K562 (cell line): ENCODE measurements around the gene PLPP6. TPM values are rescaled to one million over a fixed set of nuclear protein-coding genes. Genes with fewer than 3 reads are reported as not detected.
A peak's percentile ranks its signal among the peaks of the same experiment; 100 is the strongest.

Source experiments
- CBX8 ChIP-seq: fragments of 200-600 bp; sonication (generic); IDR thresholded peaks from 2 replicates; pipeline ENCODE4 v1.6.1; 2012; ENCODE audit warnings: borderline replicate concordance, mixed run types, low read depth, mild to moderate bottlenecking, moderate library complexity, mixed read lengths, low read length, control low read depth, inconsistent platforms; ENCODE audit not compliant: poor library complexity, severe bottlenecking; ENCODE audit errors: extremely low read depth
- GTF2E2 ChIP-seq: fragments of 200-800 bp; sonication (Bioruptor generic); IDR thresholded peaks from 2 replicates; pipeline ENCODE4 v1.6.1; 2016; ENCODE audit warnings: missing genetic modification characterization, missing compliant biosample characterization
- ILF3 ChIP-seq: fragments of 450-650 bp; IDR thresholded peaks from 2 replicates; pipeline ENCODE4 v1.6.1; 2018; ENCODE audit warnings: antibody characterized with exemption, mild to moderate bottlenecking, moderate library complexity, borderline replicate concordance
- NCOA6 ChIP-seq: fragments of 450-650 bp; IDR thresholded peaks from 2 replicates; pipeline ENCODE4 v1.6.1; 2017; ENCODE audit warnings: mild to moderate bottlenecking
- NFIC ChIP-seq: fragments of 450-650 bp; IDR thresholded peaks from 2 replicates; pipeline ENCODE4 v1.6.1; 2017; ENCODE audit warnings: mild to moderate bottlenecking, inconsistent platforms
- NR2C2 ChIP-seq, 2 experiments: fragments of 200-800 bp in 1 of 2; sonication (Bioruptor generic) in 1 of 2; sonication (generic) in 1 of 2; formaldehyde crosslinking in 1 of 2; IDR thresholded peaks; 2 replicates each; pipeline versions ENCODE4 v1.6.1 to v1.8.0; 2016 to 2022; ENCODE audit warnings: mild to moderate bottlenecking in 1 of 2, missing compliant biosample characterization in 1 of 2, missing genetic modification characterization in 1 of 2, missing genetic modification reagents in 1 of 2
- ZNF143 ChIP-seq: sonication (generic); formaldehyde crosslinking; IDR thresholded peaks from 2 replicates; pipeline ENCODE4 v1.9.0; 2022; ENCODE audit warnings: mild to moderate bottlenecking, missing genetic modification reagents
- polyA plus RNA-seq, 8 experiments: library from polyadenylated mRNA; depleted of rRNA in 4 of 8; stranded (reverse) in 5 of 8; unstranded in 3 of 8; fragments of >200 nt; fragmentation: Nextera tagmentation in 2 of 8; fragmentation: Illumina TruSeq in 1 of 8; extraction: Ambion mirVana in 2 of 8; extraction: Trizol in 1 of 8; gene quantifications; 2 replicates each; pipeline versions ENCODE4 v1.2.1 to v1.2.3, GENCODE V29; 2011 to 2014; ENCODE audit warnings: inconsistent platforms in 1 of 8, missing spikeins in 1 of 8
- total RNA-seq, 7 experiments: library from RNA; depleted of rRNA in 6 of 7; stranded (reverse); fragments of >200 nt in 6 of 7; fragmentation: Illumina TruSeq in 2 of 7; extraction: Trizol in 2 of 7; gene quantifications; 2 replicates each; pipeline versions ENCODE4 v1.2.1 to v1.2.3, GENCODE V29; 2011 to 2021; ENCODE audit warnings: low replicate concordance in 1 of 7
- TF ChIP-seq, protein P1 (sequence below): fragments of 450-650 bp; IDR thresholded peaks from 2 replicates; pipeline ENCODE4 v1.6.1; 2018; ENCODE audit not compliant: partially characterized antibody
- TF ChIP-seq, protein P2 (sequence below): conservative IDR thresholded peaks from 2 replicates; pipeline ENCODE4 v1.6.1; 2011; ENCODE audit warnings: low read depth, mild to moderate bottlenecking, low read length; ENCODE audit not compliant: control insufficient read depth
- TF ChIP-seq, protein P3 (sequence below): fragments of 450-650 bp; formaldehyde crosslinking; IDR thresholded peaks from 2 replicates; pipeline ENCODE4 v1.4.0; 2020; ENCODE audit warnings: mild to moderate bottlenecking, mixed read lengths

The PLPP6 gene
- total and polyA plus RNA-seq, 9 of the 15 experiments (the other 6 are each of a cell fraction or from before 2014, with no cell fraction given): 1.9 to 8.9 (median 5.6) TPM

DNA sequence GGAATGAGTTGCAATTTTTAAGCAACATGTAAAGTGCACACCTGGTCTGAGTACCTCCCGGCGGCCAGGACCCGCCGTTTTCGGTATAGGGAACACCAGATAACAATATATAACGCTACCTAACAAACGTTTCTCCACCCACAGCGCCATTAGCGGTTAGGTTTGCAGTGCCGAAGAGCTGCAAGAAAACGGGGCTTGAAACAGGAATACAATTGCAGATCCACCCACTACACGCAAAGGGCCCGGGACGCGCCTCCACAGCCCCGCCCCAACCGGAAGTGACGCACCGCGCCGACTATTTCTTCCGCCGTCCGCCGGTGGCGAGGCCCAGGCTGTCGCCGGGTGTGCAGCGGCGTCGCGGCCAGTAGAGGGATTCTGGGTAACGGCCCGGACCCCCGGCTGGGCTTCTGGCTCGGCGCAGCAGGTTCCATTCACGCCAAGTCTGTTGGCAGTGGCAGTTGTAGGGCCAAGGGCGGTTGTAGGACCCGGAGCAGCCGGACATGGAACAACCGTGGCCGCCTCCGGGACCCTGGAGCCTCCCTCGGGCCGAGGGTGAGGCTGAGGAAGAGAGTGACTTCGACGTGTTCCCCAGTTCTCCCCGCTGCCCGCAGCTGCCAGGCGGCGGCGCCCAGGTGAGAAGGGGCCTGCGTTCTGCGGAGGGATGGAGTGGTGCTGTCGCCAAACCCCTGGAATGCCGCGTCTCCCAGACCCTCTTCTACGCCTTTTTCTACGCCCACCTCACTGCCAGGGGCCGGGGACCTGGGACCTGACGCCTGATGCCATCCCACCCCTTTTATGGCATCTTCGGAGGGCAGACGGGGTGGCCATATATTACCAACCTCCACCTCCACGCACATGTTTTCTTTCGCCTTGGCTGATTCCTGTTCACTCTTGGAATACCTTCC lies 17.4 kb downstream of the PLPP6 start, which contains the start of gene CDC37L1 (continued):
- TF ChIP-seq, protein P1, sequence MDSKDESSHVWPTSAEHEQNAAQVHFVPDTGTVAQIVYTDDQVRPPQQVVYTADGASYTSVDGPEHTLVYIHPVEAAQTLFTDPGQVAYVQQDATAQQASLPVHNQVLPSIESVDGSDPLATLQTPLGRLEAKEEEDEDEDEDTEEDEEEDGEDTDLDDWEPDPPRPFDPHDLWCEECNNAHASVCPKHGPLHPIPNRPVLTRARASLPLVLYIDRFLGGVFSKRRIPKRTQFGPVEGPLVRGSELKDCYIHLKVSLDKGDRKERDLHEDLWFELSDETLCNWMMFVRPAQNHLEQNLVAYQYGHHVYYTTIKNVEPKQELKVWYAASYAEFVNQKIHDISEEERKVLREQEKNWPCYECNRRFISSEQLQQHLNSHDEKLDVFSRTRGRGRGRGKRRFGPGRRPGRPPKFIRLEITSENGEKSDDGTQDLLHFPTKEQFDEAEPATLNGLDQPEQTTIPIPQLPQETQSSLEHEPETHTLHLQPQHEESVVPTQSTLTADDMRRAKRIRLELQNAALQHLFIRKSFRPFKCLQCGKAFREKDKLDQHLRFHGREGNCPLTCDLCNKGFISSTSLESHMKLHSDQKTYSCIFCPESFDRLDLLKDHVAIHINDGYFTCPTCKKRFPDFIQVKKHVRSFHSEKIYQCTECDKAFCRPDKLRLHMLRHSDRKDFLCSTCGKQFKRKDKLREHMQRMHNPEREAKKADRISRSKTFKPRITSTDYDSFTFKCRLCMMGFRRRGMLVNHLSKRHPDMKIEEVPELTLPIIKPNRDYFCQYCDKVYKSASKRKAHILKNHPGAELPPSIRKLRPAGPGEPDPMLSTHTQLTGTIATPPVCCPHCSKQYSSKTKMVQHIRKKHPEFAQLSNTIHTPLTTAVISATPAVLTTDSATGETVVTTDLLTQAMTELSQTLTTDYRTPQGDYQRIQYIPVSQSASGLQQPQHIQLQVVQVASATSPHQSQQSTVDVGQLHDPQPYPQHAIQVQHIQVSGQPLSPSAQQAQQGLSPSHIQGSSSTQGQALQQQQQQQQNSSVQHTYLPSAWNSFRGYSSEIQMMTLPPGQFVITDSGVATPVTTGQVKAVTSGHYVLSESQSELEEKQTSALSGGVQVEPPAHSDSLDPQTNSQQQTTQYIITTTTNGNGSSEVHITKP: peak; percentile 43
- TF ChIP-seq ZNF143 (CRISPR knock-in tag) (peak; percentile 70), GTF2E2 (peak; percentile 90), NR2C2 (CRISPR knock-in tag; IDR thresholded peaks at IDR 0.05) (0 out of 2 replicates have a peak, but pooled peaks have one; percentile 22), NR2C2 (tag; IDR thresholded peaks at IDR 0.05) (peak; percentile 82), ILF3 (no peak), NFIC (peak; percentile 35; the same call in 1 of the 2 replicates), CBX8 (no peak), NCOA6 (0 out of 2 replicates have a peak, but pooled peaks have one; percentile 18)
- TF ChIP-seq, protein P2, sequence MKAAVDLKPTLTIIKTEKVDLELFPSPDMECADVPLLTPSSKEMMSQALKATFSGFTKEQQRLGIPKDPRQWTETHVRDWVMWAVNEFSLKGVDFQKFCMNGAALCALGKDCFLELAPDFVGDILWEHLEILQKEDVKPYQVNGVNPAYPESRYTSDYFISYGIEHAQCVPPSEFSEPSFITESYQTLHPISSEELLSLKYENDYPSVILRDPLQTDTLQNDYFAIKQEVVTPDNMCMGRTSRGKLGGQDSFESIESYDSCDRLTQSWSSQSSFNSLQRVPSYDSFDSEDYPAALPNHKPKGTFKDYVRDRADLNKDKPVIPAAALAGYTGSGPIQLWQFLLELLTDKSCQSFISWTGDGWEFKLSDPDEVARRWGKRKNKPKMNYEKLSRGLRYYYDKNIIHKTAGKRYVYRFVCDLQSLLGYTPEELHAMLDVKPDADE: peak; percentile 49; the same call in 1 of the 2 replicates
- TF ChIP-seq, protein P3, sequence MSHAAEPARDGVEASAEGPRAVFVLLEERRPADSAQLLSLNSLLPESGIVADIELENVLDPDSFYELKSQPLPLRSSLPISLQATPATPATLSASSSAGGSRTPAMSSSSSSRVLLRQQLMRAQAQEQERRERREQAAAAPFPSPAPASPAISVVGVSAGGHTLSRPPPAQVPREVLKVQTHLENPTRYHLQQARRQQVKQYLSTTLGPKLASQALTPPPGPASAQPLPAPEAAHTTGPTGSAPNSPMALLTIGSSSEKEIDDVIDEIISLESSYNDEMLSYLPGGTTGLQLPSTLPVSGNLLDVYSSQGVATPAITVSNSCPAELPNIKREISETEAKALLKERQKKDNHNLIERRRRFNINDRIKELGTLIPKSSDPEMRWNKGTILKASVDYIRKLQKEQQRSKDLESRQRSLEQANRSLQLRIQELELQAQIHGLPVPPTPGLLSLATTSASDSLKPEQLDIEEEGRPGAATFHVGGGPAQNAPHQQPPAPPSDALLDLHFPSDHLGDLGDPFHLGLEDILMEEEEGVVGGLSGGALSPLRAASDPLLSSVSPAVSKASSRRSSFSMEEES: no peak
